NCI-H146 (cell line): ENCODE data around the gene VANGL1.

Experiments
- DNase-seq: peaks from one replicate; lab custom pipeline; 2025; lab: John Stamatoyannopoulos, UW

The VANGL1 gene

GRCh38 chr1:115705085-115705951 is 63.5 kb downstream of the VANGL1 start:
- DNase-seq: no peak

- DNase-seq: no peak
These were observed 64.2 kb downstream of the VANGL1 start for GRCh38 chr1:115705963-115706362.

GRCh38 chr1:115706587-115707425 is 65.0 kb downstream of the VANGL1 start:
- DNase-seq: peak; percentile 54

GRCh38 chr1:115710859-115711624 is 69.3 kb downstream of the VANGL1 start:
- peak; percentile 9 for DNase-seq

GRCh38 chr1:115712911-115713609 is 71.3 kb downstream of the VANGL1 start:
- DNase-seq: no peak

- DNase-seq: no peak
These were observed 72.1 kb downstream of the VANGL1 start for GRCh38 chr1:115713906-115714305.

GRCh38 chr1:115714572-115715141 is 72.9 kb downstream of the VANGL1 start:
- DNase-seq: peak; percentile 17

- DNase-seq: peak; percentile 27
These were observed 75.8 kb downstream of the VANGL1 start for GRCh38 chr1:115717541-115717940.

- DNase-seq: no peak
These were observed 76.4 kb downstream of the VANGL1 start for GRCh38 chr1:115718011-115718754.

GRCh38 chr1:115719285-115719684 is 77.5 kb downstream of the VANGL1 start:
- no peak for DNase-seq

- no peak for DNase-seq
These were observed 80.5 kb downstream of the VANGL1 start for GRCh38 chr1:115722221-115722620.

GRCh38 chr1:115723756-115724155 is 82.0 kb downstream of the VANGL1 start:
- no peak for DNase-seq

- DNase-seq: no peak
These were observed 83.8 kb downstream of the VANGL1 start for GRCh38 chr1:115725600-115725999.

GRCh38 chr1:115726161-115726560 is 84.4 kb downstream of the VANGL1 start:
- DNase-seq: no peak

GRCh38 chr1:115726570-115726969 is 84.8 kb downstream of the VANGL1 start:
- DNase-seq: no peak

- DNase-seq: no peak
These were observed 86.0 kb downstream of the VANGL1 start for GRCh38 chr1:115727706-115728249.

- DNase-seq: no peak
These were observed 86.6 kb downstream of the VANGL1 start for GRCh38 chr1:115728341-115728740.

- no peak for DNase-seq
These were observed 88.0 kb downstream of the VANGL1 start for GRCh38 chr1:115729756-115730155.

- DNase-seq: no peak
These were observed 90.5 kb downstream of the VANGL1 start for GRCh38 chr1:115732316-115732715.

- DNase-seq: no peak
These were observed 99.0 kb downstream of the VANGL1 start for GRCh38 chr1:115740811-115741210.
